Gastrocnemius medialis (tissue), 4 donors: ENCODE measurements around the gene OR10H1.

Experiments used
- CTCF ChIP-seq, 5 experiments: fragments of 450-650 bp in 3 of 5; fragments of 200-600 bp in 2 of 5; sonication (generic) in 2 of 5; IDR thresholded peaks in 4 of 5; conservative IDR thresholded peaks in 1 of 5; 1 replicate in 4 of 5; 2 replicates in 1 of 5; pipeline ENCODE4 v1.5.1; 2016 to 2019; ENCODE audit warnings: antibody characterized with exemption in 5 of 5, mild to moderate bottlenecking in 3 of 5, moderate library complexity in 3 of 5
- POLR2A ChIP-seq, 2 donors: fragments of 450-650 bp; IDR thresholded peaks; one replicate each; pipeline ENCODE4 v1.6.1; 2017; ENCODE audit warnings: antibody characterized with exemption in 2 of 2, mild to moderate bottlenecking in 2 of 2, moderate library complexity in 2 of 2

- TF ChIP-seq POLR2A (IDR thresholded peaks at IDR 0.05) (no peak), CTCF (IDR thresholded peaks at IDR 0.05 in 4 of 5, conservative IDR thresholded peaks at IDR 0.05 in 1 of 5) (no peak)
Observed at GRCh38 chr19:15825753-15826152, 10.3 kb upstream of the OR10H1 start.
